ENCODE measurements around the gene IFI6.
"Not testable (repeated sequence)": the region's sequence is repeated elsewhere in the genome, so short reads cannot be mapped to it uniquely, and the experiment has no call there.

The IFI6 gene

DNA sequence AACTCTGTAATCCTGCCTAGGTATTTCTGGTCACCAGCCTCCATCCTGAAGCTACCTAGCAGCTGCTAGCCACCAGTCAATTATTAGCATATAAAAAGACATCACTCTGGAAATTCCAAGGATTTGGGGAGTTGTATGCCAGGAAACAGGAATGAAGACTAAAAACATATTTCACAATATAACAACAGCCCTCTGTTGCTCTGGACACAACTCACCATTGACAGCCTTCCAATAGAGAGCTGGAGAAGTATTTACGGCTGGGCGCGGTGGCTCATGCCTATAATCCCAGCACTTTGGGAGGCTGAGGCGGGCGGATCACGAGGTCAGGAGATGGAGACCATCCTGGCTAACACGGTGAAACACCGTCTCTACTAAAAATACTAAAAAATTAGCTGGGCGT lies 24.8 kb upstream of the IFI6 start:
- not testable (repeated sequence) for H3K4me2 ChIP-seq (ENCODE audit: low read length); H3K79me1 ChIP-seq (ENCODE audit: low read length); H3K14ac ChIP-seq (ENCODE audit: low read length); H3K79me2 ChIP-seq (ENCODE audit: control insufficient read depth, insufficient read depth, low read length, poor library complexity); H3K18ac ChIP-seq (ENCODE audit: low read length); H2AFZ ChIP-seq (ENCODE audit: insufficient read depth, low read length, poor library complexity); H4K12ac ChIP-seq (ENCODE audit: low read depth, low read length); H2AK5ac ChIP-seq (ENCODE audit: low read length); H3K9ac ChIP-seq (ENCODE audit: low read length); DNase-seq; H3K27ac ChIP-seq (ENCODE audit: low read depth, low read length); H4K8ac ChIP-seq (ENCODE audit: low read depth, low read length); H3K4ac ChIP-seq (ENCODE audit: low read depth, low read length); H3K36me3 ChIP-seq (ENCODE audit: control insufficient read depth in 1 of 2, insufficient read depth in 2 of 2, low read length in 2 of 2); H3K27me3 ChIP-seq (ENCODE audit: insufficient read depth, low read length); H3K23ac ChIP-seq (ENCODE audit: low read length); H3K9me3 ChIP-seq (ENCODE audit: insufficient read depth, low read depth, low read length); H2BK5ac ChIP-seq (ENCODE audit: low read depth, low read length, poor library complexity); H3K4me3 ChIP-seq (ENCODE audit: low read depth, low read length); H3K4me1 ChIP-seq (ENCODE audit: control insufficient read depth in 1 of 2, insufficient read depth in 2 of 2, low read length in 2 of 2)
- Histone ChIP-seq H4K91ac (ENCODE audit: low read depth, low read length) (peak overlapping the region; percentile 19), H2BK120ac (ENCODE audit: insufficient read depth, low read length, poor library complexity) (peak overlapping the region; percentile 30), H2BK12ac (ENCODE audit: low read length) (peak overlapping the region; percentile 18)
- no CpG with 5 or more reads among the region's 9 CpGs for WGBS (ENCODE audit: extremely low coverage, insufficient coverage, insufficient read length)

DNA sequence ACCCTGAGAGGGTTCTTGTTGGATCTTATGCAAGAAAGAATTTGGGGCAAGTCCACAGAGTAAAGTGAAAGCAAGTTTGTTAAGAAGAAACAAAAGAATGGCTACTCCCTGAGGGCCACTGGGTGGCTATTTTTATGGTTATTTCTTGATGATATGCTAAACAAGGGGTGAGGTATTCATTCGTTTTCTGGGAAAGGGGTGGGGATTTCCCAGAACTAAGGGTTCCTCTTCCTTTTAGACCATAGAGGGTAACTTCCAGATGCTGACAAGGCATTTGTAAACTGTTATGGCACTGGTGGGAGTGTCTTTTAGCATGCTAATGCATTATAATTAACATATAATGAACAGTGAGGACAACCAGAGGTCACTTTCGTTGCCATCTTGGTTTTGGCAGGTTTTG lies 18.2 kb upstream of the IFI6 start:
- DNase-seq = no peak

DNA sequence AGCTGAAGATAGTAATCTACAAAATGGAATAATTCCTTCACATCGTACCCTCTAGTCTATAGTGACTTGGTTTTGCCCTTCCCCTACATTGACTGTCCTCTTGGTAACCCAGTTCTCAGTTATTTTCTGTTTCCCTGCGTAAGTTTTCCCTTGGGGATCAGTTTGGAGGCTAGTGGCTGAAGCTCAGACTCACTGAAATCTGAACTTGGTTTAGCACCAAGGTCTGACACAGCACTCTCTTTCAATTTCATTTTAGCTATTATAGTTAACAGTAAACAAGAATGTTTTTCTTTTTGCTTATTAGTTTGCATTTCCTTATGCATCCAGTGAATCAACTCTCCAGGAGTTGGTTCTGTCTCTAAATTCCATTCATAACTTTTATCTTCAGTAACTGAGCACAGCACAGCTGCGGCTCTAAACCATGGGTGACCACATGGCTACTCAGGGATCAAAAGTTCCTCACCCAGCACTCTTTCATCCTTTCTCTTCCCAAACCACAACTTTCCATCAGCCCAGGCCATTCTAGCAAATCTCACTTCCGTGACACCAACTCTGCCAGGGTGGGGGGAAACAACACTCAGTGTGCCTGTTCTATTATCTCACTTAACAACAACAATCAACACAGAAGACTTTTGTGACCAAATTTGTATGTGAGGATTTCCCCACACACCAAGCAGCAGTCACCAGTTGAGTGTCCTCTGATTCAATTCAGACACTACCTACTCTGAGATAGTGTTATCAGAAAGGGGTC lies 17.6 kb upstream of the IFI6 start:
- no peaks in the 10 kb centered on the region for H3K36me3 ChIP-seq (ENCODE audit: control insufficient read depth in 1 of 2, insufficient read depth in 2 of 2, low read length in 2 of 2)
- no peak overlapping the region for H3K23ac ChIP-seq (ENCODE audit: low read length)
- H3K14ac ChIP-seq (ENCODE audit: low read length) = no peak overlapping the region
- H3K18ac ChIP-seq (ENCODE audit: low read length) = no peak overlapping the region
- H3K27ac ChIP-seq (ENCODE audit: low read depth, low read length) = peak overlapping the region; percentile 28
- peak in 1 of 2 donors; percentile 46 for DNase-seq
- no peak overlapping the region for H4K8ac ChIP-seq (ENCODE audit: low read depth, low read length)
- H4K12ac ChIP-seq (ENCODE audit: low read depth, low read length) = no peak overlapping the region
- H3K4me2 ChIP-seq (ENCODE audit: low read length) = no peak overlapping the region
- H3K4me1 ChIP-seq (ENCODE audit: control insufficient read depth in 1 of 2, insufficient read depth in 2 of 2, low read length in 2 of 2) = peaks cover 16 to 21% of the 10 kb centered on the region in 2 experiments
- H2AK5ac ChIP-seq (ENCODE audit: low read length) = no peak overlapping the region
- H3K9ac ChIP-seq (ENCODE audit: low read length) = peak overlapping the region; percentile 37
- H2AFZ ChIP-seq (ENCODE audit: insufficient read depth, low read length, poor library complexity) = no peak overlapping the region
- H3K4ac ChIP-seq (ENCODE audit: low read depth, low read length) = no peak overlapping the region
- no peak overlapping the region for H4K91ac ChIP-seq (ENCODE audit: low read depth, low read length)
- peaks cover 2% of the 10 kb centered on the region for H3K79me2 ChIP-seq (ENCODE audit: control insufficient read depth, insufficient read depth, low read length, poor library complexity)
- H3K27me3 ChIP-seq (ENCODE audit: insufficient read depth, low read length) = no peaks in the 10 kb centered on the region
- no peak overlapping the region for H2BK5ac ChIP-seq (ENCODE audit: low read depth, low read length, poor library complexity)
- H3K4me3 ChIP-seq (ENCODE audit: low read depth, low read length) = no peak overlapping the region
- H3K79me1 ChIP-seq (ENCODE audit: low read length) = peaks cover 13% of the 10 kb centered on the region
- peaks cover 4% of the 10 kb centered on the region for H3K9me3 ChIP-seq (ENCODE audit: insufficient read depth, low read depth, low read length)
- no CpG with 5 or more reads among the region's 4 CpGs for WGBS (ENCODE audit: extremely low coverage, insufficient coverage, insufficient read length)
- H2BK12ac ChIP-seq (ENCODE audit: low read length) = no peak overlapping the region
- no peak overlapping the region for H2BK120ac ChIP-seq (ENCODE audit: insufficient read depth, low read length, poor library complexity)

More for the DNA sequence above, 18.2 kb upstream of the IFI6 start:
- H3K4me1 ChIP-seq (ENCODE audit: control insufficient read depth in 1 of 2, insufficient read depth in 2 of 2, low read length in 2 of 2) = peaks cover 14 to 21% of the 10 kb centered on the region in 2 experiments
- no peak overlapping the region for H3K4me2 ChIP-seq (ENCODE audit: low read length)
- no peak overlapping the region for H3K23ac ChIP-seq (ENCODE audit: low read length)
- H3K4ac ChIP-seq (ENCODE audit: low read depth, low read length) = no peak overlapping the region
- H3K4me3 ChIP-seq (ENCODE audit: low read depth, low read length) = no peak overlapping the region
- no CpG with 5 or more reads among the region's 2 CpGs for WGBS (ENCODE audit: extremely low coverage, insufficient coverage, insufficient read length)
- no peak overlapping the region for H2AFZ ChIP-seq (ENCODE audit: insufficient read depth, low read length, poor library complexity)
- no peaks in the 10 kb centered on the region for H3K36me3 ChIP-seq (ENCODE audit: control insufficient read depth in 1 of 2, insufficient read depth in 2 of 2, low read length in 2 of 2)
- H3K9ac ChIP-seq (ENCODE audit: low read length) = no peak overlapping the region
- no peak overlapping the region for H2BK12ac ChIP-seq (ENCODE audit: low read length)
- peaks cover under 1% of the 10 kb centered on the region for H3K79me2 ChIP-seq (ENCODE audit: control insufficient read depth, insufficient read depth, low read length, poor library complexity)
- no peak overlapping the region for H4K91ac ChIP-seq (ENCODE audit: low read depth, low read length)
- H3K14ac ChIP-seq (ENCODE audit: low read length) = no peak overlapping the region
- peaks cover 4% of the 10 kb centered on the region for H3K9me3 ChIP-seq (ENCODE audit: insufficient read depth, low read depth, low read length)
- no peak overlapping the region for H3K18ac ChIP-seq (ENCODE audit: low read length)
- no peak overlapping the region for H4K8ac ChIP-seq (ENCODE audit: low read depth, low read length)
- H3K27ac ChIP-seq (ENCODE audit: low read depth, low read length) = no peak overlapping the region
- H4K12ac ChIP-seq (ENCODE audit: low read depth, low read length) = no peak overlapping the region
- H3K79me1 ChIP-seq (ENCODE audit: low read length) = peaks cover 10% of the 10 kb centered on the region
- H2BK5ac ChIP-seq (ENCODE audit: low read depth, low read length, poor library complexity) = no peak overlapping the region
- no peak overlapping the region for H2BK120ac ChIP-seq (ENCODE audit: insufficient read depth, low read length, poor library complexity)
- H2AK5ac ChIP-seq (ENCODE audit: low read length) = no peak overlapping the region
- no peaks in the 10 kb centered on the region for H3K27me3 ChIP-seq (ENCODE audit: insufficient read depth, low read length)

DNA sequence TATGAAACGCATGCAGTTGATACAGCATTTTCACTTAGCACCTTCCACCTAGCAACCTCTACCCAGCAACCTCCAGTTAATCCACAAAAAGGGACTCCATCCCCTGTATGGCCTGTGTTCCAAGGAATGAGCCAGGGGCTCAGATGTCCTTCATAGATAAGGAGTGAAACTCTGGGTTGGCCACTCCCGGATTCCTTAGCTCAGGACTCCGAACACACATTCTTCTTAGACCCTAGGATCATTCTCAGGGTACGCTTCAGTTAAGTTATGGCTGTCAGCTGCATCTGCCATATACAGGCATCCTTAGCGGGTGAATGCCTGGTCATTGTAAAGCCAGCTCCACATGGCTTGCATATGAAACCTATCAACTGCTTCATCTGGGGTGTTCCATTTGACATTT lies 15.9 kb upstream of the IFI6 start:
- no peak overlapping the region for H3K23ac ChIP-seq (ENCODE audit: low read length)
- H3K27me3 ChIP-seq (ENCODE audit: insufficient read depth, low read length) = no peaks in the 10 kb centered on the region
- no peak overlapping the region for H2AK5ac ChIP-seq (ENCODE audit: low read length)
- no peak overlapping the region for H3K4ac ChIP-seq (ENCODE audit: low read depth, low read length)
- peaks cover 20% of the 10 kb centered on the region for H3K79me1 ChIP-seq (ENCODE audit: low read length)
- H3K79me2 ChIP-seq (ENCODE audit: control insufficient read depth, insufficient read depth, low read length, poor library complexity) = peaks cover 2% of the 10 kb centered on the region
- H4K91ac ChIP-seq (ENCODE audit: low read depth, low read length) = no peak overlapping the region
- no peak overlapping the region for H2BK120ac ChIP-seq (ENCODE audit: insufficient read depth, low read length, poor library complexity)
- H3K9me3 ChIP-seq (ENCODE audit: insufficient read depth, low read depth, low read length) = peaks cover 4% of the 10 kb centered on the region
- H4K12ac ChIP-seq (ENCODE audit: low read depth, low read length) = no peak overlapping the region
- H3K36me3 ChIP-seq (ENCODE audit: control insufficient read depth in 1 of 2, insufficient read depth in 2 of 2, low read length in 2 of 2) = no peaks in the 10 kb centered on the region
- H2BK5ac ChIP-seq (ENCODE audit: low read depth, low read length, poor library complexity) = no peak overlapping the region
- H3K4me2 ChIP-seq (ENCODE audit: low read length) = no peak overlapping the region
- no peak overlapping the region for H3K9ac ChIP-seq (ENCODE audit: low read length)
- peaks cover 16 to 25% of the 10 kb centered on the region in 2 experiments for H3K4me1 ChIP-seq (ENCODE audit: control insufficient read depth in 1 of 2, insufficient read depth in 2 of 2, low read length in 2 of 2)
- no peak overlapping the region for H2BK12ac ChIP-seq (ENCODE audit: low read length)
- H3K18ac ChIP-seq (ENCODE audit: low read length) = no peak overlapping the region
- H3K27ac ChIP-seq (ENCODE audit: low read depth, low read length) = peak overlapping the region; percentile 55
- no peak overlapping the region for H4K8ac ChIP-seq (ENCODE audit: low read depth, low read length)
- DNase-seq = no peak
- no peak overlapping the region for H3K4me3 ChIP-seq (ENCODE audit: low read depth, low read length)
- no peak overlapping the region for H2AFZ ChIP-seq (ENCODE audit: insufficient read depth, low read length, poor library complexity)
- no CpG with 5 or more reads among the region's 5 CpGs for WGBS (ENCODE audit: extremely low coverage, insufficient coverage, insufficient read length)
- H3K14ac ChIP-seq (ENCODE audit: low read length) = no peak overlapping the region
